OCI-LY3 (cell line): ENCODE results near the gene MARCHF3.

Experiments
- H2AFZ ChIP-seq: fragments of 200-600, 300-600 bp; shearing (Covaris generic); 2 replicates; pipeline ENCODE4 v1.6.0; 2014; ENCODE audit warnings: antibody characterized with exemption, low read depth, low read length
- H3K27ac ChIP-seq: fragments of 200-600, 300-600 bp; sonication (generic); 2 replicates; pipeline ENCODE4 v1.5.1; 2014; ENCODE audit warnings: mild to moderate bottlenecking, low read length, moderate library complexity, mixed read lengths
- H3K27me3 ChIP-seq: fragments of 200-600, 300-600 bp; sonication (generic); 2 replicates; pipeline ENCODE4 v1.6.1; 2014; ENCODE audit warnings: low read depth, low read length, mixed read lengths
- H3K36me3 ChIP-seq: fragments of 200-600, 300-600 bp; sonication (generic); replicated peaks from 2 replicates; pipeline ENCODE3; 2014; ENCODE audit warnings: low read depth, low read length, mixed read lengths
- H3K4me1 ChIP-seq: fragments of 300-600, 200-600 bp; sonication (generic); 2 replicates; pipeline ENCODE4 v1.6.1; 2014; ENCODE audit warnings: low read length, mixed read lengths
- H3K4me2 ChIP-seq: fragments of 200-600, 300-600 bp; sonication (generic); 2 replicates; pipeline ENCODE4 v1.6.1; 2014; ENCODE audit warnings: low read length, mixed read lengths
- H3K4me3 ChIP-seq: fragments of 300-600, 200-600 bp; sonication (generic); 2 replicates; pipeline ENCODE4 v1.5.1; 2014; ENCODE audit warnings: antibody characterized with exemption, mild to moderate bottlenecking, low read length, moderate library complexity
- H3K79me2 ChIP-seq: fragments of 300-600, 200-600 bp; shearing (Covaris generic); 2 replicates; pipeline ENCODE4 v1.6.1; 2014; ENCODE audit warnings: mild to moderate bottlenecking, low read length, mixed read lengths
- H3K9ac ChIP-seq: fragments of 300-600, 200-600 bp; shearing (Covaris generic); 2 replicates; pipeline ENCODE4 v1.6.0; 2014; ENCODE audit warnings: mild to moderate bottlenecking, low read length, moderate library complexity
- H3K9me3 ChIP-seq: fragments of 200-600, 300-600 bp; shearing (Covaris generic); 2 replicates; pipeline ENCODE4 v1.6.1; 2014; ENCODE audit warnings: low read length, mixed read lengths; ENCODE audit not compliant: insufficient read depth
- H4K20me1 ChIP-seq: fragments of 200-600, 300-600 bp; sonication (generic); 2 replicates; pipeline ENCODE4 v1.6.1; 2016; ENCODE audit warnings: low read length, mixed read lengths; ENCODE audit not compliant: insufficient read depth
- CTCF ChIP-seq: fragments of 200-600, 300-600 bp; sonication (generic); IDR thresholded peaks from 2 replicates; pipeline ENCODE4 v1.5.1; 2014; ENCODE audit warnings: antibody characterized with exemption, low read length, low read depth
- EZH2phosphoT487 ChIP-seq: fragments of 200-600 bp; shearing (Covaris generic); IDR thresholded peaks from 2 replicates; pipeline ENCODE4 v1.6.1; 2018; ENCODE audit warnings: antibody characterized with exemption, mixed run types, low read depth

Gene MARCHF3

GRCh38 chr5:126920291-126920690, 110.1 kb downstream of the MARCHF3 start:
- TF ChIP-seq EZH2phosphoT487 (no peak), CTCF (no peak)
- H3K9ac ChIP-seq, result no peak overlapping the region
- no peaks in the 10 kb centered on the region for H3K79me2 ChIP-seq
- no peaks in the 10 kb centered on the region for H3K9me3 ChIP-seq
- no peaks in the 10 kb centered on the region for H3K36me3 ChIP-seq
- H3K4me2 ChIP-seq, result no peak overlapping the region
- no peaks in the 10 kb centered on the region for H3K27me3 ChIP-seq
- H3K4me1 ChIP-seq, result no peaks in the 10 kb centered on the region
- no peak overlapping the region for H3K4me3 ChIP-seq
- H4K20me1 ChIP-seq, result no peaks in the 10 kb centered on the region
- H3K27ac ChIP-seq, result no peak overlapping the region
- no peak overlapping the region for H2AFZ ChIP-seq

- no peaks in the 10 kb centered on the region for H3K36me3 ChIP-seq
- H3K27ac ChIP-seq, result no peak overlapping the region
- H3K4me3 ChIP-seq, result no peak overlapping the region
- no peak overlapping the region for H3K4me2 ChIP-seq
- TF ChIP-seq CTCF (no peak), EZH2phosphoT487 (no peak)
- H2AFZ ChIP-seq, result no peak overlapping the region
- H4K20me1 ChIP-seq, result no peaks in the 10 kb centered on the region
- H3K79me2 ChIP-seq, result no peaks in the 10 kb centered on the region
- no peaks in the 10 kb centered on the region for H3K27me3 ChIP-seq
- H3K4me1 ChIP-seq, result no peaks in the 10 kb centered on the region
- no peak overlapping the region for H3K9ac ChIP-seq
- no peaks in the 10 kb centered on the region for H3K9me3 ChIP-seq
Observed at GRCh38 chr5:126919566-126919965, 110.8 kb downstream of the MARCHF3 start.

GRCh38 chr5:126918615-126918957, 111.8 kb downstream of the MARCHF3 start:
- no peaks in the 10 kb centered on the region for H3K36me3 ChIP-seq
- no peaks in the 10 kb centered on the region for H3K27me3 ChIP-seq
- no peaks in the 10 kb centered on the region for H4K20me1 ChIP-seq
- H3K4me1 ChIP-seq, result no peaks in the 10 kb centered on the region
- TF ChIP-seq CTCF (no peak), EZH2phosphoT487 (no peak)
- no peak overlapping the region for H2AFZ ChIP-seq
- H3K4me3 ChIP-seq, result no peak overlapping the region
- H3K27ac ChIP-seq, result no peak overlapping the region
- no peaks in the 10 kb centered on the region for H3K79me2 ChIP-seq
- no peaks in the 10 kb centered on the region for H3K9me3 ChIP-seq
- H3K9ac ChIP-seq, result no peak overlapping the region
- H3K4me2 ChIP-seq, result no peak overlapping the region

- no peaks in the 10 kb centered on the region for H4K20me1 ChIP-seq
- H3K79me2 ChIP-seq, result no peaks in the 10 kb centered on the region
- no peak for TF ChIP-seq CTCF
- no peak for TF ChIP-seq EZH2phosphoT487
- no peak overlapping the region for H3K27ac ChIP-seq
- H3K9ac ChIP-seq, result no peak overlapping the region
- no peaks in the 10 kb centered on the region for H3K27me3 ChIP-seq
- no peaks in the 10 kb centered on the region for H3K4me1 ChIP-seq
- no peaks in the 10 kb centered on the region for H3K36me3 ChIP-seq
- no peak overlapping the region for H2AFZ ChIP-seq
- no peaks in the 10 kb centered on the region for H3K9me3 ChIP-seq
- H3K4me3 ChIP-seq, result no peak overlapping the region
- H3K4me2 ChIP-seq, result no peak overlapping the region
Observed at GRCh38 chr5:126917918-126918614, 112.3 kb downstream of the MARCHF3 start.
